DMS 273 (cell line): Measurements from ENCODE around the gene THAP12.

Source experiments
- DNase-seq: peaks from one replicate; lab custom pipeline; 2025; ENCODE audit not compliant: unreplicated experiment; lab: John Stamatoyannopoulos, UW

The THAP12 gene

DNA sequence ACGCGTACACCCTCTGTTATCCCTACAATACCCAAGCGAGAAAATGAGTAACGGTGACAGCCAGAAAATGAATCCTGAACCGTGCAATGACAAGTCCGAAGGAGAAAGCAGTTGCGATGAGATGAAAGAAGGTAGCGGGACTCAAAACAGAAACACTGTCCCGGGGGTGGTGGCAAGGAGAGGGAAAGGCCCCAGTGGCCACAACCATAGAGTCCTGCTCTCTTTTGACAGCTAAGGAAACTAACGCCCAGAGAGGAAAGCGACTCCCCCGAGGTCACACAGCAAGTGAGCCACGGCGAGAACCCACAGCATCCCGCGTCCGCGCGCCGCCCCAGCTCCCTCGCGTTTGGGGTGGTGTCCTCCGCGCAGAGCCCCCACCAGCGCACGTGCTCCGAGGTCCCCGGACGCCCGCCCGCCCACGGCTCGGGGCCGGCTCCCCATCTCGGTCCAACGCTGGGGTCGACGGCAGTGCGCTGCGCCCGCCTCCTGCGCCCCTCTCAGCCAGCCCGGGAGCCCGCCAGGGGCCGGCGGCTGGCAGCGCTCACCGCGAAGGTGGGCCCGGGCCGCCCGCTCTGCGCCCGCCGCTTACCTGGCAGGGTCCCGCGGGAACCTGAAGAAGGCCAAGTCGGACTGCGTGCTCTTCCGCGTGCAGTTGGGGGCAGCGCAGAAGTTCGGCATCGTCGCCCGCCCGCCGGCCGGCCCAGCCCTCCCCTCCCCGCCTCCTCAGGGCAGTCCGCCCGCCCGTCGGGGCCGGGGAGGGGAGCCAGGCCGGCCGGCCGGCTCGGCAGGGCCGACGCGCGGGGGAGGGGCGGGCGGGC lies 564 bp downstream of the THAP12 start:
- DNase-seq = peak; percentile 60

DNA sequence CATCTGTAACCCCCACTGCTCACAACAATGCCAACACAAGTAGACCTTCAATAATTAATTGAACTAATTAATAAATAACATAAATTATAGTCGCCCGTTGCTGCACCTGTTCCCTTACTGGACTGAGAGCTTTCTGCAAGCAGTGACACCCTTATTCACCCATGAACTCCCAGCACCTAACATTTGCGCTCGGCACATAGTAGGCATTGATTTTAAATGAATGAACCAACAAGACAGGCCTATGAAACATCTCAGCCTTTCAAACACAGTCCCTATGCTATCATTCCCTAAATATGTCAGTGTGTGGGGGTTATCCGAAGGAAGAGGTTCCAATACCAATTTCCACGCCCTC lies 1.1 kb downstream of the THAP12 start:
- DNase-seq = no peak

DNA sequence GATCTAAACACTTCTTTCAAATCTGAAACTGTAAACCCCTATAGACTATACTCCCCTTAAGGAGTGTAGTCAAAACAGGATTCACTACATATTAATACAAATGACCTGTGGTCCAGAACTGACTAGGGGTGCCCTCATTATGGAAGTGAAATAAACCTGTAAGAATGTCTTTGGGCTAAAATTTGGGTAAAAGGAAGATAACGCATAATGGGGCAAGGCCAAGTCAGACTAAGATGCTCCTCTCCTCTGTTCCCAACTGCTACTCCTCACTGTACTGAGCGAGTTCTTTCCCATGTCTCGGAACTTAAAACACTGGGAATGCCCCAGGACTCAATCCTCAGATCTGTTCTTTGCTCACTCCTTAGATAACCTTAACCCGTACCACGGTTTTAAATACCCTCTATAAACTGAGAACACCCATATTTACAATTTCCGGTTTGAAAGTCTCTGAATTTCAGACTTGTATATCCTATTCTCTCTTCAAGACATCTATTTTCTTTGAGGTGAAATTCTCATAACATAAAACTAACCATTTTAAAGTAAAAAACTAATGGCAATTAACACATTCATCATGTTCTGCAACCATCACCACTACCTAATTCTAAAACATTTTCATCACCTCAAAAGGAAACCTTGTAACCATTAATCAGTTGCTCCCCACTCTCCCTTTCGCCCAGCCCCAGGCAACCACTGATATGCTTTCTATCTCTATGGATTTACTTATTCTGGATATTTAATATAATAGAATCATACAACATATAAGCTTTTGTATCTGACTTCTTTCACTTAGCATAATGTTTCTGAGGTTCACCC lies 4.0 kb downstream of the THAP12 start:
- no peak for DNase-seq

DNA sequence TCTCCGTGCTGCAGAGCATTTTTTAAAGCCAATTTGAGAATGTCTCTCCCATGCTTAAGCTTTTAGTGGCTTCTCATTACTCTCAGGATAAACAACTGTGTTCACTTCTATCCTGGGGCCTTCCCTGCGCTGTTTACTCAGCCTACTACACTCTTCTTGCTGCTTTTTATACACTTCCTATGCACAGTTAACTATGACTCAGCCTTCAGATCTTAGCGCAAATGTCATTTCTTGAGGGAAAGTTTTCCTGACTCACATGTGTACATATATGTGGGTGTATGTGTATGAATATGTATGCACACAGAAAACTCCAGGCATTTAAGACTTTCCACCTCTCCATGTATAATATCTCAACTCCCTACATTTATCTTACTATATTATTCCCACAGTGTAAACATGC lies 9.8 kb downstream of the THAP12 start:
- DNase-seq = no peak

DNA sequence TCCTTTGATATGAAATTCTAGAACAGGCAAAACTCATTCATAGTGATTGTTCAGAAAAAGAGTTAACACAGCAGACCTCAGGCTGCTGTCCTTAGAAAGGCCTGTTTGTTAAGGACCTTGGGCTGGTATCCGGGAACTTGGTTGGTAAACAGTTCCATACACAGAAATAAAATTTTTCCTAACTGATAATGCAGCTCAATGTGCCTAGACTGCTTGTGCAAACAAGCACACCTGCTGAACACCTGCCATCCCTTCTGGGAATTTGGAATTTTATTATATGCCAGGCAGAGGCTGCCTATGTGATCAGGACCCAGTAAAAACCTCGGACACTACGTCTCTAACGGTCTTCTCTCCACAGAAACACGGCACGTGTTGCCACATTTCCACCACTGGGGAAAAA lies 11.5 kb downstream of the THAP12 start:
- DNase-seq = no peak

DNA sequence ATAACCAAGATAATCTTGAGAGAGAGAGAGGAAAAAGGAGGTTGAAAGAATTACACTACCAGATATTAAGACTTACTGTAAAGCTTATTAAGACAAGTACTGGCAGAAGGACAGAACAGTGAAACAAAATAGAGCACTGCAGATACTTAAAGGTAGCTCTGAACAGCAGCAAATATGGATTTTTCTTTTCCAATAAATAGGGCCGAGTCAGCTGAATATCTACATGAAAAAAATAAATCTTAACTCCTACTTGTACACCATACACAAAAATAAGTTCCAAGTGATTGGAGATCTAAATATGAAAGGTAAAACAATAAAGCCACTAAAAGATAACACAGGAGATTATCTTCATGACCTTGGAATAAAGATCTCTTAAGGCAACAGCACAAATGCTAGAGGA lies 12.4 kb downstream of the THAP12 start:
- no peak for DNase-seq

DNA sequence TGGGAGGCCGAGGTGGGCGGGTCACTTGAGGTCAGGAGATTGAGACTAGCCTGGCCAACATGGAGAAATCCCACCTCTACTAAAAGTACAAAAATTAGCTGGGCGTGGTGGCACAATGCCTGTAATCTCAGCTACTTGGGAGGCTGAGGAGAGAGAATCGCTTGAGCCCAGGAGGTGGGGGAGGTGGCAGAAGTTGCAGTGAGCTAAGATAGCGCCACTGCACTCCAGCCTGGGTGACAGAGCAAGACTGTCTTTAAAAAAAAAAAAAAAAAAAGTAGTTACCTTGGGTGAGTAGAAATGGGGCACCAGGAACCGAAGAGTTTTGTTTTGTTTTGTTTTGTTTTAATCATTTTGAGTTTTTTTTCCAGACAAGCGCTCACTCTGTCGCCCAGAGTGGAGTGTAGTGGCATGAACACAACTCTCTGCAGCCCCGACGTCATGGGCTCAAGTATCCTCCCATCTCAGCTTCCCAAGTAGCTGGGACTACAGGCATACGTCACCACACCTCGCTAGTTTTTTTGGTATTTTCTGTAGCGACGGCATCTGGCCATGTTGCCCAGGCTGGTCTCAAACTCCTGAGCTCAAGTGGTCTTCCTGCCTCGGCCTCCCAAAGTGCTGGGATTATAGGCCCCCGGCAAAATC lies 15.8 kb downstream of the THAP12 start:
- DNase-seq = no peak

DNA sequence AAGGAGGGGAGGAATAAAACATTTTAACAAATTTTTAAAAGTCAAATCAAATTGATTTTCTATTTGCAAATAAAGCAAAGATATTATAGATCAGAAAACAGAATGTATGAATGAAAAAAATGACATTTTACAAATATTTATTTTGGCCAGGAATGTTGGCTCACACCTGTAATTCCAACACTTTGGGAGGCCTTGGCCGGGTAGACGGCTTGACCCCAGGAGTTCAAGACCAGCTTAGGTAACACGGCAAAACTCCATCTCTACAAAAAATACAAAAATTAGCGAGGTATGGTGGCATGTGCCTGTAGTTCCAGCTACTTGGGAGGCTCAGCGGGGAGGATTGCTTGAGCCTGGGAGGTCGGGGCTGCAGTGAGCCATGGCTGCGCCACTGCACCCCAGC lies 18.2 kb downstream of the THAP12 start:
- DNase-seq = no peak

DNA sequence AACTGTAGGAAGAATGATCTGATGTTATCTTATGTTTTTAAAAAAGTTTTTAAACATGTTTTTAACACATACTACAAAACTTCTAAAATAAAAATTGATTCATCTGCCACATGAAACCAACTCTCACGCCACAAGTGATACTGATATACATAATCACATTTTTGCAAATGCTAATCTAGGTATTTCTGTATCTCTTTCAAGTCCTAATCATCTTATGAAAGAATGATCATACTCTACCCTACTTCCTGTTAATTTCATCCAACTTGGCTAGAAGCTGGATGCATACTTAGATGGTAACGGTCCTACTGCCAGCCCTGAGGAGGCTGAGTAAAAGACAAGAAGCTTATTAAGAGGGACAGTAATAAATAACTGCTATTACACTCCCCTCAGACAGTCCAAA lies 19.2 kb downstream of the THAP12 start:
- no peak for DNase-seq

DNA sequence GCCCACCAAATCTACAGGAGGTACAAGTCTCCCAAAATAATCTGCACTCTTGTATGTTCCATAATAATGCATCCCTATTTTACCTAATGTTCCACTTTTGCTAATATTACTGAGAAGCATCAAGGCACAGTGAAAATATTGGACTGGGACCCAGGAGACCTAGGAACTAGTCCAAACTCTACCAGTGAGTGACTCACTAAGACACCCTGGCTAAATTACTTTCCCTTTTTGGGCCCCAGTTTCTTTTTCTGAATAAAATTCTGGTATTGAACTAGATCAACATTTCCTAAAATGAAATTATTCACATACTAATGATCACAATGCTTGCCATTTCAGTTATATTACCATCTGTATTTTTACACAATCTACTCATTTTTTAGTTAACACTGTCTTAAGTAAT lies 19.6 kb downstream of the THAP12 start:
- no peak for DNase-seq

DNA sequence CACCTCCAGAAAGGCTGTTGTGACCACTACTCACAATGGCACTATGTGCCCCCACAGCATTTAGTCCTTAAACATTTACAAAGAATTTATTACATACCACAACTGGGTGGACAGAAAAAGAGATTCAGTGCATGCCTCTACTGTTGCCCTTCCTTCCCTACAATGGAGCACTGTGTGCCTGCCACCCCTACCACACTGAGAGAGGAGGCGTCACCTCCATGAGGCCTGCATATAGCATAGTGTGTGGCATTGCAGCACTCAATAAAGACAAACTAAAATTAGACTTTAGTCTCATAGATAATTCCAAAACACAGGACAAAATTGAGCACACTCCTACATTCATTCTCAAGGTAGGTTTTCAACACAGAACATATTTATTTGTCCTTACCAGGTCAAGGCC lies 25.8 kb downstream of the THAP12 start:
- no peak for DNase-seq

DNA sequence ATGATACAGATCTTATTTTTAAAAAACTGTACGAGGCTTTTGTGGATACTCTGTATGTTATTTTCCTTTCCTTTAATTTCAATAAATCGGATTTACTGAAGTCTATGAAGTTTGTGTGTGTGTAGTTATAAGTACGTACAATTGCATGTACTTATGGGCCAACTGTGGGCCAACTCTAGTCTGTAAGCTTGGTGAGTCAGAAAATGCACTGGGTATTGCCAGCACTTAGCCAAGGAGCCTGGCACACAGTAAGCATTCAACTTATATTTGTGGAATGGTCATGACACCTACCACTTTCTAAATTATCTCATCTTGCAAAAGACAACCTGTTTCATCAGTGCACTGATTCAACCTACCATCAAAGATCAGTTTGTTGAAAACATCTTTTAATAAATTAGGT lies 32.6 kb downstream of the THAP12 start:
- no peak for DNase-seq

DNA sequence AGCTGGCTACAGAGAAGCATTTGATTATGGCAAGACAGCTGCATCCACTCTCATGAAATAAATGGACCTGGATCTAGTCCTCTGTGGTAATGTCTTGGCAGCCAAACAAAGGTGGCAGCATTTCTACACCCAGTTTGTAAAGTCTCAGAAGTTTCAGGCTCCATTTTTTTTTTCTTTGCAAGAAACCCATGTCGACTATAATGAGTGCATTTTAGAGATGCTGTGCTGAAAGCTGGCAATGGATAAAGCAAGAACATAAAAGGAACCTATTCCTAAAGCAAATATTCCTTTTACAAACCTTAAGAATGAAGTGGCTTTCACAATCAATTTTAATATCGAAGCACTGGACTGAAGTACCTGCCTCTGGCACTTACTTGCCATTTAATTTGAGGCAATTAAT lies 33.5 kb downstream of the THAP12 start:
- DNase-seq = no peak

DNA sequence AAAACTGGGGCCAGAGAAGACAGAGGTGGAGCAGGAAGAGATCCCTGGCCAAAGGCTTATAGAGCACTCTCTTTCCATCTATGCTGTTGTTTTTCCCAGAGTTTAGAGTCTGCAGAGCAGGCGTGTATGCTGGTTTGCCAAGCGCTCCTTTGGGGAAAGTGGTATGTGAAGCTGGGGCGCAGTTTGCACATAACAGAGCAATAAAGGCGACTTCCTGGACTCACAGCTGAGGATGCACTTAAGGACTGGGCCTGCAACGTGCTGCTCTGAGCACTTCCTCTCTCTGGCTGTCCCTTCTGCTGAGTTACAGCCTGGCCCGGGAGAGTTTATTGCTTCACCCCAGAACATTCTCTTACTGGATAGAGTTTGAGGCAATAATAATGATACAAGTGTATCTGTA lies 41.7 kb downstream of the THAP12 start:
- no peak for DNase-seq

DNA sequence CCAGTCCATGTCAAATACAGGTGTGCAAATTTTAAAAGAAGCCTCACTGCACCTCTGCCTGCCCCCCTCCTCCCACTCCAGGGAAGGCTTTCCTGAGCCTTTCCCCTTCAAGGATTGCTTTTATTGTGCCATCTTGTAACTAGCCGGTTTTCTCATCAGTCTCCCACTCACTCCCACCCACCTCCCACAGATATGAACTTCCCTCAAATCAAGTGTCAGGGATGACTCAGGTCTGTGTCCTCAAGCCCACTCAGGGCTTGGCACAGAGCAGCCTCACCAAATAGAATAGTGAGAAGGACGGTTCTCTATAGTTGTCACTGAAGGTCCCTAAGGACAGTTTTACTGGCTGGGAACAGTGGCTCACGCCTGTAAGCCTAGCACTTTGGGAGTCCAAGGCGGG lies 43.0 kb downstream of the THAP12 start:
- DNase-seq = no peak

DNA sequence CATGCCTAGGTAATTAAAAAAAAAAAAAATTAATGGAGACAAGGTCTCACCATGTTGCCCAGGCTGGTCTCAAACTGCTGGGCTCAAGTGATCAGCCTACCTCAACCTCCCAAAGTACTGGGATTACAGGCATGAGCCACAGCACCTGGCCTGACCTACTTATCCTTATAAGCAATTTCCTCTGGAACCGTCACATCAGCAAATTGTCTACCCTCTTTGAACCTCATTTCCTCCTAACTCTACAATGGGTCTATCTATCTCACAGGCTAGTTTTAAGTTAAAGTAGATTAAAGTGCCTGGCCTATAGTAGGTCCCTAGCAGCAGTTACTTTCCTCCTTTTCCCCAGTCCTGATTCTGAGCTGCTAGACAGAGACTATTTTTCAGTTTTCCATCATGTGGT lies 43.5 kb downstream of the THAP12 start:
- no peak for DNase-seq

DNA sequence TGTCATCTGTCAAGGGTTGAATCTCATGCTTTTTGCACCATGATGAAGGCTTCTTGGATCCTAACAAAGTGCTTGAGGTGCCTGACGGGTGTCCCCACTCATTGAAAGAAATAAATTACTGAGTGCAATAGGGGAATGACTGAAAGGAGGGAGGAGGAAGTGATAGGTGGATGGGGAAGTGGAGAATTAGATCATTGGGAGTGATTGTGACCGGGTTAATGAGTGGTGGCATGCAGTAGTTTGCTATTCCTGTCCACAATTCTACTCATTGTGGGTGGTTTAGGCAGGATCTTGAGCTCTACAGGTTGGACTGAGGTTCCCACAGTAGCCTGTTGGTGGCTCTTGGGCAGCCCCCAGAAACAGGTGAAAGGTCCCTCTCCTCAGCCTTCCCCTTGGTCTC lies 44.3 kb downstream of the THAP12 start:
- DNase-seq = no peak

DNA sequence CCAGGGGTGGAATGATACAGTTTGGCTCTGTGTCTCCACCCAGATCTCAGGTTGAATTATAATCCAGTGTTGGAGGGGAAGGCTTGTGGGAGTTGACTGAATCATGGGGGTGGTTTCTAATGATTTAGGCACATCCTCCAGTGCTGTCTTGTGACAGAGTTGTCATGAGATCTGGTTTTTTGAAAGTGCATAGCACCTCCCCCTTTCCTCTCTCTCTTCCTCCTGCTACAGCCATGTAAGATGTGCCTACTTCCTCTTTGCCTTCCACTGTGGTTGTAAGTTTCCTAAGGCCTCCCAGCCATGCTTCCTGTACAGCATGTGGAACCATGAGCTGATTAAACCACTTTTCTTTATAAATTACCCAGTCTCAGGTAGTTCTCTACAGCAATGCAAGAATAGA lies 45.1 kb downstream of the THAP12 start:
- DNase-seq = no peak

DNA sequence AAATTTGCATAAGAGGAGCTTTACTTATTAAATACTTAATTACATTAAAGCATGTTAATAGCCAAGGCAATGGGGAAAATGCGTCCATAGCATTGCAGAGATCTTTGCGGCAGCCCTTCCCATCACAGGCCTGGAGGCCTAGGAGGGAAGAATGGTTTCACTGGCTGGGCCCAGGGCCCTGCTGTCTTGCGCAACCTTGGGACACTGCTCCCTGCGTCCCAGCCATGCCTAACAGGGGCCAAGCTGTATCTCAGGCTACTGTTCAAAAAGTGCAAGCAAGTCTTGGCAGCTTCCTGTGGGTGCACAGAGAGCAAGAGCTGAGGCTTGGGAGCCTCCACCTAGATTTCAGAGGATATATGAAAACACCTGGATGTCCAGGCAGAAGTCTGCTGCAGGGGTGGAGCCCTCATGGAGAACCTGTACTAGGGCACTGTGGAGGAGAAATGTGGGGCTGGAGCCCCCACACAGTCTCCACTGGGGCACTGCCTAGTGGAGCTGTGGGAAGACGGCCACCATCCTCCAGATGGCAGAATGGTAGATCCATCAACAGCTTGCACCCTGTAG lies 46.0 kb downstream of the THAP12 start:
- DNase-seq = no peak

DNA sequence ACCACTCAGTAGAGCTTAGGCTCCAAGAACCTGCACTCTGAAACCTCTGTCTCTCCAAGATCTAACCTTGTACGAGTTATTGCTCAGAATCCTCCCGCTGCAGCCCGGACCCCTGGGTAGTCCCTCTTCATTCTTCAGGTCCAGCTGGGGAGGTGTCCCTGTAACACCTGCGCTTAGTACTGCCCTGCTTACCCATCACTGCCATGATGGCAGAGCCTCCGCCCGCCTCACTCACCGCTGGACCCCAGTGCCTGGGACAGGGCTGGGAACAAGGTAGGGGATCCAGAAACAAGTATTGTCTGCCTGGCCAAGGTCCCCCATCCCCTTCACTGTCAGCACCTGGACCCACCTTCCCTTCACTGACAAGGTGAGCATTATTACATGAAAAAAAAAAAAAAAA lies 50.3 kb downstream of the THAP12 start:
- DNase-seq = no peak

DNA sequence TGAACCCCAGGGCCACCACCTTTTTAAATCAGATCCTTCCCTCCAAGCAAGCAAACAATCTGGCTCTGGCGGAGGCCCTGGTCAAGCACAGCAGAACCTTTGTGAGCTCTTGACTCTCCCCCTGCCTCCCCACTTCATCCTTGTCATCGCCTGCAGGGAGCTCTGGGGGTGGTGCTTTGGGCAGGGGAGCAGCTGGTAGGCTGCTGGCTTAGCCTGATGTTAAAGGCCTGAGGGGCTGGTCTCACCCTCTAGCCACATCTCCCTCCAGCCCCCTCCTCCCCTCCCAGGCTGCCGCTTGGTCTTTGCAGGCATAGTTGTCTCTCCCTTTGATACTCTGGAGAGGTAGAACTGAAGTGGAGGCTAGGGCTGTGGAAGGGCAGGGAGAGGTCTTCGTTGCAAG lies 50.9 kb downstream of the THAP12 start:
- DNase-seq = no peak
